ENCODE data around the gene RHOJ. TPM values are rescaled to one million over a fixed set of nuclear protein-coding genes. Genes with fewer than 3 reads are reported as not detected.

RHOJ gene
- total RNA-seq, 1 experiment from 2014 or later, result 30.2 TPM

GRCh38 chr14:63297372-63298063, 93.3 kb downstream of the RHOJ start:
- Histone ChIP-seq H3K9me3 (ENCODE audit: low read depth, low read length, poor library complexity, severe bottlenecking) (no peaks in the 10 kb centered on the region), H3K36me3 (ENCODE audit: insufficient read depth, low read length, poor library complexity, severe bottlenecking) (no peaks in the 10 kb centered on the region), H3K4me1 (ENCODE audit: insufficient read depth, low read length, poor library complexity, severe bottlenecking) (no peaks in the 10 kb centered on the region), H3K4me3 (ENCODE audit: low read depth, low read length, poor library complexity, severe bottlenecking) (no peak overlapping the region), H3K27me3 (replicated peaks; ENCODE audit: insufficient read depth, low read depth, low read length, poor library complexity) (no peaks in the 10 kb centered on the region), H3K27ac (ENCODE audit: low read depth, low read length, poor library complexity, severe bottlenecking) (no peak overlapping the region)
- CTCF ChIA-PET, result no interaction called here
- DNase-seq (ENCODE audit: low spot score), result no peak
- no TSS peak for BruUV-seq (replicated peaks)
- TF ChIP-seq EZH2 (IDR thresholded peaks at IDR 0.05; ENCODE audit: borderline replicate concordance, low read depth, low read length, poor library complexity, severe bottlenecking), result no peak
- TF ChIP-seq, protein P1, sequence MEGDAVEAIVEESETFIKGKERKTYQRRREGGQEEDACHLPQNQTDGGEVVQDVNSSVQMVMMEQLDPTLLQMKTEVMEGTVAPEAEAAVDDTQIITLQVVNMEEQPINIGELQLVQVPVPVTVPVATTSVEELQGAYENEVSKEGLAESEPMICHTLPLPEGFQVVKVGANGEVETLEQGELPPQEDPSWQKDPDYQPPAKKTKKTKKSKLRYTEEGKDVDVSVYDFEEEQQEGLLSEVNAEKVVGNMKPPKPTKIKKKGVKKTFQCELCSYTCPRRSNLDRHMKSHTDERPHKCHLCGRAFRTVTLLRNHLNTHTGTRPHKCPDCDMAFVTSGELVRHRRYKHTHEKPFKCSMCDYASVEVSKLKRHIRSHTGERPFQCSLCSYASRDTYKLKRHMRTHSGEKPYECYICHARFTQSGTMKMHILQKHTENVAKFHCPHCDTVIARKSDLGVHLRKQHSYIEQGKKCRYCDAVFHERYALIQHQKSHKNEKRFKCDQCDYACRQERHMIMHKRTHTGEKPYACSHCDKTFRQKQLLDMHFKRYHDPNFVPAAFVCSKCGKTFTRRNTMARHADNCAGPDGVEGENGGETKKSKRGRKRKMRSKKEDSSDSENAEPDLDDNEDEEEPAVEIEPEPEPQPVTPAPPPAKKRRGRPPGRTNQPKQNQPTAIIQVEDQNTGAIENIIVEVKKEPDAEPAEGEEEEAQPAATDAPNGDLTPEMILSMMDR (conservative IDR thresholded peaks at IDR 0.05; ENCODE audit: low read depth, low read length), result no peak
- intact Hi-C loops (cut with micrococcal nuclease; ENCODE audit: unreplicated experiment), result no loop called here
- POLR2A ChIA-PET (ENCODE audit: low non-redundant PET), result no interaction called here

GRCh38 chr14:63299351-63300110, 95.3 kb downstream of the RHOJ start:
- CTCF ChIA-PET, result interaction anchor here (0.7 kb wide), 1 partner anchor 114 kb away, joined by 4 read pairs; no protein-coding TSS in a partner anchor
- no peaks in the 10 kb centered on the region for H3K36me3 ChIP-seq (ENCODE audit: insufficient read depth, low read length, poor library complexity, severe bottlenecking)
- no peaks in the 10 kb centered on the region for H3K4me1 ChIP-seq (ENCODE audit: insufficient read depth, low read length, poor library complexity, severe bottlenecking)
- no peaks in the 10 kb centered on the region for H3K27me3 ChIP-seq (replicated peaks; ENCODE audit: insufficient read depth, low read depth, low read length, poor library complexity)
- POLR2A ChIA-PET (ENCODE audit: low non-redundant PET), result no interaction called here
- H3K27ac ChIP-seq (ENCODE audit: low read depth, low read length, poor library complexity, severe bottlenecking), result no peak overlapping the region
- DNase-seq (ENCODE audit: low spot score), result no peak
- H3K4me3 ChIP-seq (ENCODE audit: low read depth, low read length, poor library complexity, severe bottlenecking), result no peak overlapping the region
- no peak for TF ChIP-seq EZH2 (IDR thresholded peaks at IDR 0.05; ENCODE audit: borderline replicate concordance, low read depth, low read length, poor library complexity, severe bottlenecking)
- TF ChIP-seq, protein P1 (conservative IDR thresholded peaks at IDR 0.05; ENCODE audit: low read depth, low read length), result no peak
- intact Hi-C loops (cut with micrococcal nuclease; ENCODE audit: unreplicated experiment), result no loop called here
- BruUV-seq (replicated peaks), result no TSS peak
- H3K9me3 ChIP-seq (ENCODE audit: low read depth, low read length, poor library complexity, severe bottlenecking), result no peaks in the 10 kb centered on the region

DNA sequence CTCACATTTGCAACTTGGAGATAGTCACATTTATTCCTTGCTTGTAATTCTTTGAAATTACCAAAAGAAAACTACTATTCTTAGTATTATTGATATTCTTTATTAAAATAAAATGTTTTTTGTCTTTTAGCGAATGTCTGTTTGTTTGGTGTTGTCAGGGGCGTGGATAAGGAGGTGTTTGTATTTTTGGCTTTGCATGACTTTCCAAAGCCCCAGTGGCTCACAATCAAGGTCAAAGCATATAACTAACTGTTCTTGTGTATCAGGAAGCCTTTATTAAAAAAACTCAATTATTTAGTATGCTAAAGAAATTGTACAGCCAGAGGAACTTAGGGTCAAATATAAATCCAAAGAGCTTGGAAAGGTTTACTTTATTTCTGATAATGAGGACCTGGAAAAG, 96.6 kb downstream of the RHOJ start:
- no peaks in the 10 kb centered on the region for H3K36me3 ChIP-seq (ENCODE audit: insufficient read depth, low read length, poor library complexity, severe bottlenecking)
- TF ChIP-seq, protein P1 (conservative IDR thresholded peaks at IDR 0.05; ENCODE audit: low read depth, low read length), result no peak
- TF ChIP-seq EZH2 (IDR thresholded peaks at IDR 0.05; ENCODE audit: borderline replicate concordance, low read depth, low read length, poor library complexity, severe bottlenecking), result no peak
- ChIA-PET POLR2A (ENCODE audit: low non-redundant PET) (no interaction called here), CTCF (no interaction called here)
- intact Hi-C loops (cut with micrococcal nuclease; ENCODE audit: unreplicated experiment), result no loop called here
- no peak overlapping the region for H3K27ac ChIP-seq (ENCODE audit: low read depth, low read length, poor library complexity, severe bottlenecking)
- H3K4me3 ChIP-seq (ENCODE audit: low read depth, low read length, poor library complexity, severe bottlenecking), result no peak overlapping the region
- no peaks in the 10 kb centered on the region for H3K4me1 ChIP-seq (ENCODE audit: insufficient read depth, low read length, poor library complexity, severe bottlenecking)
- no TSS peak for BruUV-seq (replicated peaks)
- no peaks in the 10 kb centered on the region for H3K9me3 ChIP-seq (ENCODE audit: low read depth, low read length, poor library complexity, severe bottlenecking)
- DNase-seq (ENCODE audit: low spot score), result no peak
- H3K27me3 ChIP-seq (replicated peaks; ENCODE audit: insufficient read depth, low read depth, low read length, poor library complexity), result no peaks in the 10 kb centered on the region
